ENCODE data around the gene CFDP1.

DNA sequence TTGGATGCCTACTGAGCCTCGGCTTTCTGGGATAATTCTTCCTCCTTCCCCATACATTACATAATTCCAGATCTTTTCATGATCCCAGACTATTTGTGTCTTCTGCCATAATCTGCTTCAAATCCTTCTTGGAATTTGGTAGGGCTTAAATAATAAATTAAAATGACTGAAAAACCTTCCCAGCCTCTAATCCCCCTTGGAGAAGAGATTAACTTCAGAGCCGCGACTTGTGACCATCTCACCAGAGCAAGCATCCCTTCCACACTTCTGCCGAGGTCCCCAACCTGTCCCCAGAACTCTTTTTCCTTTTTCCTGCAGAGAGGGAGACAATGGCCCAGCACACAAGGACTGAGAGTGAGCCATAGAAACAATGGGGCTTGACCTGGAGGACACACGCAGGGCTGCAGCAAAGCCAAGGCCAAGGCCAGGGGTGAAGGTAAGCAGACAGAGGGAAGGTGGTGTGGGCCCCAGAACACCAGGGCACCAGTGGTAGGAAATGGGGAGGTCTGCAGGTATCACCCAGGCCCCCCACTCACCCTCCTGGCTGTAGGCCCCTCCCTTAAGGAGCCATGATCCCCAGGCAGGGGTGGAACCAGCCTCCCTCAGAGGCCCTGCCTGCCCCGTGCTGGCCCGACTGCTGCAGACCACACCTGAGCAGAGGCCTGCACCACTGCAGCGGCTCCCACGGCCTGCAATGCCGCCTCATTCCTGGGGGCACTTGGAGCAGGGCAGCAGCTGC lies 172.3 kb downstream of the CFDP1 start:
- TF ChIP-seq, protein P1, sequence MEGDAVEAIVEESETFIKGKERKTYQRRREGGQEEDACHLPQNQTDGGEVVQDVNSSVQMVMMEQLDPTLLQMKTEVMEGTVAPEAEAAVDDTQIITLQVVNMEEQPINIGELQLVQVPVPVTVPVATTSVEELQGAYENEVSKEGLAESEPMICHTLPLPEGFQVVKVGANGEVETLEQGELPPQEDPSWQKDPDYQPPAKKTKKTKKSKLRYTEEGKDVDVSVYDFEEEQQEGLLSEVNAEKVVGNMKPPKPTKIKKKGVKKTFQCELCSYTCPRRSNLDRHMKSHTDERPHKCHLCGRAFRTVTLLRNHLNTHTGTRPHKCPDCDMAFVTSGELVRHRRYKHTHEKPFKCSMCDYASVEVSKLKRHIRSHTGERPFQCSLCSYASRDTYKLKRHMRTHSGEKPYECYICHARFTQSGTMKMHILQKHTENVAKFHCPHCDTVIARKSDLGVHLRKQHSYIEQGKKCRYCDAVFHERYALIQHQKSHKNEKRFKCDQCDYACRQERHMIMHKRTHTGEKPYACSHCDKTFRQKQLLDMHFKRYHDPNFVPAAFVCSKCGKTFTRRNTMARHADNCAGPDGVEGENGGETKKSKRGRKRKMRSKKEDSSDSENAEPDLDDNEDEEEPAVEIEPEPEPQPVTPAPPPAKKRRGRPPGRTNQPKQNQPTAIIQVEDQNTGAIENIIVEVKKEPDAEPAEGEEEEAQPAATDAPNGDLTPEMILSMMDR (optimal IDR thresholded peaks at IDR 0.05 in 1 of 3, IDR thresholded peaks at IDR 0.05 in 1 of 3, conservative IDR thresholded peaks at IDR 0.05 in 1 of 3; ENCODE audit: extremely low read depth in 1 of 3, insufficient read depth in 2 of 3, low read length in 3 of 3) = no peak
- TF ChIP-seq EZH2 (IDR thresholded peaks at IDR 0.05; ENCODE audit: low read length) = no peak

Measured in keratinocyte (primary cell).